ENCODE results near the gene SOWAHA.

Gene SOWAHA

DNA sequence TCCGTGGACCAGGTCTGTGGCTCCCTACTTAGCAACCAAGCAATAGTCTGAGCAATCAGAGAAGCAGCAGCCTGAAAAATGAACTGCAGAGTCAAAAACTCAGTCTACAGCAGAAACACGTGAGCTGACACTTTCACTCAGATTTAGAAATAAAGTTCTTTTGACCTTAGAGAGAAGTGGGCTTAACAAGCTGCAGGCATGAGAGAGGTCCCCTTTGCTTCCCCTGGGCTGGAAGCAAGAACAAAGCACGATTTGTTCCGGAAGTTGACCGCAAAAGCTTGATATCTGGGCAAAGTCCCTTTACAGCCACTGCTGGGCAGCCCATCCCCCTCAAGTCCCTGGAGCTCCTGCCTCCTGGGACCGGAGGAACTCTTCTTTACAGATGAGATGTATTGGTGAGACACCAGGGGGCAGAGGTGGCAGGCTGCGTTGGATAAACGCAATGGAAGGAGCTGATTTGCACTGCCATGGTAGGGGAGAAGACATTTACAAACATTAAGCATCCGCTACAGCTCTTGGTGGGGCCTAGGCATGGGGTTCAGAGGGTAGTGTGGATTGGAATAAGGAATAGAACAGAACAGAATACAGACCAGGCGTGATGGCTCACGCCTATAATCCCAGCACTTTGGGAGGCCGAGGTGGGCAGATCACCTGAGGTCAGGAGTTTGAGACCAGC, 5.8 kb upstream of the SOWAHA start:
- no peak for DNase-seq (ENCODE audit: low read depth in 2 of 2)

DNA sequence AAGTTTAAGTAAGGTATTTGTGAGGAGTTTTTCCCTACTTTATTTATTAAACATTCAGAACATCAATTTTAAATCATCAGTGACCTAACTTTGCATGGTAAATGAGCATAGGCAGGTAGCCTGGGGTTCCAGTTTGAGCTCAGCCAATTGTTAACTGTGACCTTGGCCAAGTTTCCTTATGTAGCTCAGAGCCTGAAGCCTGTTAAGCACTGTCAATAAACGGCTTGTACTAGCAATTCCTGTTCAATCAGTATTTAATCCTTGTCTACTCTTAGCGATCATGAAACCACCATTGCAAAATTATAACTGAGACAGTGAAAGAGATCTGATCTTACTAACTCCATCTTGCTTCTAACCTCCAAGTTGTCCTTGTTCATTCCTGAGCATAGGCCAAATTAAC, 4.7 kb upstream of the SOWAHA start:
- DNase-seq (ENCODE audit: low read depth in 2 of 2) = no peak

DNA sequence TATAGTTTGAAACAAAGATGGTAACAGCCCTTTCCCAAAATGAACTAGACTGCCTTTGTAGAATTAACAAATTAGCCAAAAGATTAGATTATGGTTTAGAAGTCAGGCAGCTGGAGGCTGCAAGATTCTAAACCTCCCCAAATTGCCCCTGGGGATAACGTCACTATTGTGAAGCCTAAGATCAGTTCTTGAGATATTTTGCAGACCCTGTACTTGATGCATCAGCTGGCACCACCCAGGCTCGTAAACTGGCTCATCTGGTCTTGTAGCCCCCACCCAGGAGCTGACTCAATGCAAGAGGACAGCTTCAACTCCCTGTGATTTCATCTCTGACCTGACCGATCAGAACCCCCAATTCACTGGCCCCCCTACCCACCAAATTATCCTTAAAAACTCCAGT, 4.2 kb upstream of the SOWAHA start:
- no peak for DNase-seq (ENCODE audit: low read depth in 2 of 2)

DNA sequence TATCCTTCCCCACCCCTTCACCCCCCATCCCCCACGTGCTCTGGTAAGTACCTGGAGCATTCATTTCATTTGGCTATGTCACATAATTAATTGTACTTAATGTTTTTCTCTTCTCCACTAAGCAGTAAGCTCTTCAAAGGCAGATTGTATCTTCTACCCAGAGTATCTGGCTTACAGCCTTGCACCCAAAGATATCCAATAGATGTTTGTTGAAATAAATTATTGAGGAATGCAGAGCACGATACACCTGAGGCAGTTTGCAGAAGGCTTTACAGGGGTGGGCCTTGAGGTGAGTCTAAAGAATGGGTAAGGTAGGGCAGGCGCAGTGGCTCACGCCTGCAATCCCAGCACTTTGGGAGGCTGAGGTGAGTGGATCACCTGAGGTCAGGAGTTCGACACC, 2.5 kb upstream of the SOWAHA start:
- no peak for DNase-seq (ENCODE audit: low read depth in 2 of 2)

DNA sequence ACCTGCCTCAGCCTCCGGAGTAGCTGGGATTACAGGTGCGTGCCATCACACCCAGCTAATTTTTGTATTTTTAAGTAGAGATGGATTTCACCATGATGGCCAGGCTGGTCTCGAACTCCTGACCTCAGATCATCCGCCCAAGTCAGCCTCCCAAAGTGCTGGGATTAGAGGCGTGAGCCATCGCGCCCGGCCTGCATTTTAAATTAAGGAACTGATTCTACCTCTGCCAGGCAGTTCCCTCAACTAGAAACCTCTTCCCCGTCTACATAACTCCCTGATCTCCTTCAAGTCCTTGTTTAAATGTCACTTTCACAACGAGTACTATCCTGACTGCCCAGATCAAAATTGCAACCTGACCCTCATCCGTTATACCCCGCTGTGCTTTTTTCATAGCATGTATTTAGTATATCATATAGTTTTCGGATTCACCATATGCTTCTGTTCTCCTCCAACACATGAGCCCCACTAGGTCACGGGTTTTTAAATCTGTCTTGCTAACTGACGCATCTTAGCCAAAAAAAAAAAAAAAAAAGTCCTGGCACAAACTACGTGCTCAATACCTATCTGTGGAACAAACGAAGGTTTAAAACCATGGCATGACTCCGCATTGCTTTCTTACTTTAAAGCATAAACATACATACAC, 858 bp upstream of the SOWAHA start:
- no peak for DNase-seq (ENCODE audit: low read depth in 2 of 2)

DNA sequence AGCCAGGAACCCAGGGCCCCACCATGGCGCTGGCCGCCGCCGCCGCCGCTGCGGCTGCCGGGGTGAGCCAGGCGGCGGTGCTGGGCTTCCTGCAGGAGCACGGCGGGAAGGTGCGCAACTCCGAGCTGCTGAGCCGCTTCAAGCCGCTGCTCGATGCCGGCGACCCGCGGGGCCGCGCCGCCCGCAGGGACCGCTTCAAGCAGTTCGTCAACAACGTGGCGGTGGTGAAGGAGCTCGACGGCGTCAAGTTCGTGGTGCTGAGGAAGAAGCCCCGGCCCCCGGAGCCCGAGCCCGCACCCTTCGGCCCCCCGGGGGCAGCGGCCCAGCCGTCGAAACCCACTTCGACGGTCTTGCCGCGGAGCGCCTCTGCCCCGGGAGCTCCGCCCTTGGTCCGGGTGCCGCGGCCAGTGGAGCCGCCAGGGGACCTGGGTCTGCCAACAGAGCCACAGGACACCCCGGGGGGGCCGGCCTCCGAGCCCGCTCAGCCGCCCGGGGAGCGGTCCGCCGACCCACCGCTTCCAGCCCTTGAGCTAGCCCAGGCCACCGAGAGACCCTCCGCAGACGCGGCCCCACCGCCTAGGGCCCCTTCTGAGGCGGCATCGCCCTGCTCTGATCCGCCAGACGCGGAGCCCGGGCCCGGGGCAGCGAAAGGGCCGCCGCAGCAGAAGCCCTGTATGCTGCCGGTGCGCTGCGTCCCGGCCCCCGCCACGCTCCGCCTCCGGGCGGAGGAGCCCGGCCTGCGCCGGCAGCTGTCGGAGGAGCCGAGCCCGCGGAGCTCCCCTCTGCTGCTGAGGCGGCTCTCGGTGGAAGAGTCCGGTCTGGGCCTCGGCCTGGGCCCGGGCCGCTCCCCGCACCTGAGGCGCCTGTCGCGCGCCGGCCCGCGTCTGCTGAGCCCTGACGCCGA, 749 bp downstream of the SOWAHA start:
- DNase-seq (ENCODE audit: low read depth in 2 of 2) = no peak

DNA sequence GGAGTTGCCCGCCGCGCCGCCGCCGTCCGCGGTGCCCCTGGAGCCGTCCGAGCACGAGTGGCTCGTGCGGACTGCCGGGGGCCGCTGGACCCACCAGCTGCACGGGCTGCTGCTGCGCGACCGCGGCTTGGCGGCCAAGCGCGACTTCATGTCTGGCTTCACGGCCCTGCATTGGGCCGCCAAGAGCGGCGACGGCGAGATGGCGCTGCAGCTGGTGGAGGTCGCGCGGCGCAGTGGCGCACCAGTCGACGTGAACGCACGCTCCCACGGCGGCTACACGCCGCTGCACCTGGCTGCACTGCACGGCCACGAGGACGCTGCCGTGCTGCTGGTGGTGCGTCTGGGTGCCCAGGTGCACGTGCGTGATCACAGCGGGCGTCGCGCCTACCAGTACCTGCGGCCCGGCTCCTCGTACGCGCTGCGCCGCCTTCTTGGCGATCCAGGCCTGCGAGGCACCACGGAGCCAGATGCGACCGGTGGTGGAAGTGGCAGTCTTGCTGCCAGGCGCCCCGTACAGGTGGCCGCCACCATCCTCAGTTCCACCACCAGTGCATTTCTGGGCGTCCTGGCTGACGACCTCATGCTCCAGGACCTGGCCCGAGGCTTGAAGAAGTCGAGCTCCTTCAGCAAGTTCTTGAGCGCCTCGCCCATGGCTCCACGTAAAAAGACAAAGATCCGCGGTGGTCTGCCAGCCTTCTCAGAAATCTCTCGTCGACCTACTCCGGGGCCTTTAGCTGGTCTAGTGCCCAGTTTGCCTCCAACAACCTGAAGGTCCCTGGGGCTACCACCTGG, 1.6 kb downstream of the SOWAHA start:
- no peak for DNase-seq (ENCODE audit: low read depth in 2 of 2)

DNA sequence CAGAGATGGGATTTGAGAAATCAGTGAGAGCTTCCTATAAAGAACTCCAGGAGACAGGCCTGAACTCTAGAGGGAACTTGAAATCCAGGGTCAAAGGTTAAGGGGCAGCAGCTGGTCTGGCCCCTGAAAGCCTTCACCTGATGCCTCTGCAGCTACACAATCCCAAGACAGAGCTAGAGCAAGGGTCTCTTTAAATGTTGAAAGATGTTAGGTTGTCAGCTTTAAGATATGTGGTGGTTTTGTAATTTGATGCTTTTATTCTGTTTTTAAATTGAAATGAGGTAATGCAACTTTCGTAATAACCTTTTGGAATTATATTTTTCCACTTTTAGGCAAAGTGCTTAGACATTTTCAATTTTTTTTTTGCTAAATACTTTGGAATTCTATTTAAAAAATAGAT, 2.4 kb downstream of the SOWAHA start:
- DNase-seq (ENCODE audit: low read depth in 2 of 2) = no peak

DNA sequence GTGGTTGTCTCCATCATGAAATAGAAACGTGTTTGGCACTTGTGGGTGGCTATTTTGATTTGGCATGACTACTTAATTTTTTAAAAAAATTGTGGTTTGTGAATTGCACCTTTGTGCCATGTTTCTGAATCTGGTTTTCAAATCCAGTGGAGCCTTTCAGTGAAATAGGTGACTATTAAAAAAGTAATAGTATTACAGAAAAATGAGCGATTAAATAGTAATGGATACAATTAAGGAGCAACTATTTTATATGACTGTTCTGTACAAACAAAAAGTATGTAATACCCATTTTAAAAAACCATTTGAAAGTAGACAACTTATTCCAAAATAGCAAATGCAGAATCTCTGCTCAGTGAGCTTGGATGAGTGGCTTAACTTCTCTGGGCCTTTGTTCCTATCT, 3.0 kb downstream of the SOWAHA start:
- no peak for DNase-seq (ENCODE audit: low read depth in 2 of 2)

DNA sequence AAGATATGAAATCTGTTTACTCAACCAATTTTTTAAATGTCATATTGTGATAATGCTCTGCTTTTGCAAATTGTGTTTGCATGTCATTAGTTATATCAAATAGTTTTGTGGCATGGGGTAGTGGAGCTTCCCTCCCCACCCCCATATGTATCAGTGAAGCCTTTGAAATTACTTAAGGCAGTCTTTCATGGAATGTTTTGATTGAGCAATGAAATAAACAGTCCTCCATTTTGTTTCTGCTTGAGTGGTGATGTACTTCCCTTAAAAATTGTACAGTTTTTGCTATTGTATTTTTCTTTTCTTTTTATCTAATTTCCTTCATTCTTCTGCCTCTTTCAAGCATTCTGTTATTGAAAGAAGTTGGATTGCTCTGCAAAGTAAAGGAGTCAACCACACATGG, 3.5 kb downstream of the SOWAHA start:
- no peak for DNase-seq (ENCODE audit: low read depth in 2 of 2)

DNA sequence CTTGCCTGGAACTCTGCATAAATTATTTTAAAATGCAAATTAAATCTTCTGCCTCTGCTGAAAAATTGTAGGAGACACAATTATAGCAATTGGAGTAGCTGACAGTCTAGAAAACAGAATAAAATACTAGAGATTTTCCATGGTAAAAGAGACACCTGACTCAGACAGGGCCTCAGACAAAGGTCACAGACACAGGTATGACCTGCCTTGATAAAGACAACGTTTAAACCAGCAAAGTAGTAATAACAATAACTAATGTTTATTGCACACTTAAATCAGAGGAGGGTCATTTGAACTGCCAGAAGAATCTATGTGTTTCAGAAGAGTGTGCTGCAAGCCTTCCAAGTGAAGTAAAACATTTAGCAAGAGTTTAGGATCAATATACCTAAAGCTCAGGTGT, 3.9 kb downstream of the SOWAHA start:
- DNase-seq (ENCODE audit: low read depth in 2 of 2) = no peak

DNA sequence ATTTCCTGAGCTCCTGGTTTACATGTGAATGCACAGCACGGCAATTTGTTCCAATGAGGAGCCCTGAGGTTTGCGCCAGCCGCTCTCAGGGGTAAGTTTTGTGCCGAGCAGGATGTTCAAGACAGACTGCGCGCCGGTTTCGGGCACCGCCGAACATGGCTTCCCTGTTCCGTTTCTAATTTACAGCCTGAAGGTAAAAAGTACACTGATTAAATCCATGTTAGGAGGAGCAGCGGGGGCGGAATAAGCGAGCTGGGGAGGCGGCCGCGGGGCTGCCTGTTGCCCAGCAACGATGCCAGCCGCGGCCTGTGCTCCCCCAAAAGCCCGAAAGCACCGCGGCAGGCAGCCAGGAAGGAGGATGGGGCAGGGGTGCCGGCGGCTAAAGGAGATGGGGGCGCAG, 6.4 kb downstream of the SOWAHA start:
- DNase-seq (ENCODE audit: low read depth in 2 of 2) = no peak

DNA sequence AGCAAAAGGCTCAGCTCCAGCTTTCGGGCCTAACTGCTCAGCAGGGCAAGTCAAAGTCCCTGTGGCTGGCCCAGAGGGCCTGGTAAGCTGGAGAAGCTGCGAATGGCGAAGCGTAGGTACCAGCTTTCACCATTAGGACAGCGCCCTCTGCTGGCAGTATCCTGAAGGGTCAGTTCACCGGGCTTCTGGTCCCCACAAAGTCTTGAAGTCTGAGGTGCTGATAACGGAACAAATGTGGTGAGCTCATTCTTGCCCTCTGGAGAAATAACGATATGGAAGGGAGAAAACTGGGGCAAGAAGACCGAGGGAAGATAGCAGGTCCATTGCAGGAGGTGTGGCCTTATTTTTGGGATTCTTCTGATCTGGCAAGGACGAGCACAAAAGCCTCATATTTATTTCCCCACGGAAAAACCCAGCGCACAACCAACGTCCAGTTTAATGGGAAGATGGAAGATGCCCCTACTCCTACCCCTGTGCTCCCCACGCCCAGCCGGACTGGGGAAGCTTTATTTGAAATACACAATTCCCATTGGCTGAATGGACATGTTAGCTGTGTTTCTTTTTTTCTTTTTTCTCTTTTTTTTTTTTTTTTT, 7.2 kb downstream of the SOWAHA start:
- peak; percentile 71 to 77 for DNase-seq (ENCODE audit: low read depth in 2 of 2)

DNA sequence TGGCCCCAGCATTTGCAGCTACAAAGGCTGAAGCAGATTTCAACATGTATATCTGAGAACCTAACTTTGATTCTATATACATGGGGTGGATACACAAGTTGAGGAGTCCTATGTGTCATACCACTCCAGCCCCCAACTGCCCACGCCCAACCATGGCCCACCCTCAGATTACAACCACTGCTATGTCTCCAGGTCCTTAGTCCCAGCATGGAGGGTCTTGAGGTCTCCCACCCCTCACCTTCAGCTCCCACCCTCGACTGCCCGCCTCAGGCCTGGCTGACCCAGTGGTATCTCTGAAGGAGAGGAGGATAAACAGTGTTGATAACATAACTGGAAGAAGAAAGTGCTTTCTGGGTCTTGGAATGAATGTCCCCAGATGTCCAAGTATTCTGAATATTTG, 8.2 kb downstream of the SOWAHA start:
- no peak for DNase-seq (ENCODE audit: low read depth in 2 of 2)

DNA sequence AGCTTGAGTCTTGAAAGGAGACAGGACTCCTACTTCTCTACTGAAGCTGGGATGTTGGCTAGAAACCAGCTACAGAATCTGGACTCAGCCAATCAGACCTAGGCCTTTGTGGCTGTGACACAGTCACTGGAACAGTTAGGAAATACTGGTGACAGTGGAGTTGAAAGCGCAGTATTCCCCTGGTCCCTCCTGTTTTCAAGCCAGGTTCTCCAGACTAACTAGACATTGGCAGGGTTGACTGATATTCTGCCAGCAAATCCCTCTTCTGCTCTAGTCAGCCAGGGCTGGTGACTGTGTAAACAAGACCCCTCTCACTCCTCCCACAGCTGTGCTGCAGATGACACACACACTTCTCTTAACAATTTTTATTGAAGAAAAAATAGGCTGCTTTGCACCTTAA, 8.7 kb downstream of the SOWAHA start:
- no peak for DNase-seq (ENCODE audit: low read depth in 2 of 2)

DNA sequence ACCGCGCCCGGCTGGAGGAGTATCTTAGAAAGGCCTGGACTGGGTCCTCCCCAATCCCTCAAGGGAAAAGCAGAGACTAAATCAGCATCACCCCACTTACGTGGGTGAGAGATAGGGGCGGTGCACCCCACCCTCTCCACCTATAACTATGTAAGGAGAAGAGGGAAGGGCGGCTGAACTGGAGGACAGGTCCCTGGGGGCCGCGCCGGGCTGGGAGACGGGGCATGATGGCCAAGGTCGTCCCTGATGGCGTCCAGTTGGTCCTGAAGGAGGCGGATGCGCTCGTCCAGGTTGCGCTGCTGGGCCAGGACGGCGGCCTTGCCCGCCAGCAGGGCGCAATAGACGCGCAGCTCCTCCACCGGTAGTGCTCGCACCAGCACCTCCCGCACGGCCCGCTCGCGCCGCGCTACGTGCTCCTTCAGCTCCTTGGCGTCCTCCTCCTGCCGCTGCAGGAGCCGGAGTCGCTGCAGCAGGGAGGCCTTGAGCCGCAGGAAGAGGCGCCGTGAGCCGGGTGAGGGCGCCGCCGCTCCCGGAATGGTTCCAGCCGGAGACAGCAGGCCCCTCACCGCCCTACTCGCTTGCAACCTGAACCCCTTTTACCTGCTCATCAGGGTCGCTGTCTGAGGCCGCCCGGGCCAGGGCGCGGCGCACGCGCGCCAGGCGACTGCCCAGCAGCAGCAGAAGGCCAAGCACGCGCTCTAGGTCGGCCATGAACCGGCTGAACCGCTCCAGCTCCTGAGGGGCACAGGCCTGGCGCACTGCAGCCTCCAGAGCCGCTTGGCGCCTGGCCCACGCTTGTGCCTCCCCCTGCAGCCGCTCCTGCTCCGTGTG, 9.8 kb downstream of the SOWAHA start:
- DNase-seq (ENCODE audit: low read depth in 2 of 2) = no peak

DNA sequence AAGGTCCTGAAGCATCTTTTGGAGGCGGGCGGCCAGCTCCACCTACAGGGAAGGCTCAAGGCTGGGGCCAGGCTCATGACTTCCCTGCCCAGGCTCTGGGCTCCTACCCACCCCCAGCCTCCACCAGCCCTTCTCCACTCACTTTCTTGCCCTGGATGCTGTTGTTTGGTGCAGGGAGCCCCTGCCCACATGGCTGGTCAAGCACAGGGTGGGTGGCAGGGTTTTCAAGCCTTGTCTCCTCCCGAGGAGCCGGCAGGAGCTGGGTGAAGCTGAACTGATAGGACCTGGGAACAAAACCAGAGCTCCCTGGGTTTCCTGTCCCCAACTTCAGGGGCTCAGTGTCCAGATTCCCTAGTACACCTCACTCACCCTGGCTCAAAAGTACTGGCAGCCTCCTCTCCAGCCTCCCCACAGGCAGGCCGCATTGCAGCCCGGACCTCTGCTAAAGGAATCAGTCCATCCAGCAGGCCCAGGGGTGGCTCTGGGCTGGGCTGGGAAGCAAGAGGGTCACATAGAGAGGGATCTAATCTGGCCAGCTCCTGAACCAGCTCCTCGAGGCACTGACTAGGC, 10.5 kb downstream of the SOWAHA start:
- no peak for DNase-seq (ENCODE audit: low read depth in 2 of 2)

DNA sequence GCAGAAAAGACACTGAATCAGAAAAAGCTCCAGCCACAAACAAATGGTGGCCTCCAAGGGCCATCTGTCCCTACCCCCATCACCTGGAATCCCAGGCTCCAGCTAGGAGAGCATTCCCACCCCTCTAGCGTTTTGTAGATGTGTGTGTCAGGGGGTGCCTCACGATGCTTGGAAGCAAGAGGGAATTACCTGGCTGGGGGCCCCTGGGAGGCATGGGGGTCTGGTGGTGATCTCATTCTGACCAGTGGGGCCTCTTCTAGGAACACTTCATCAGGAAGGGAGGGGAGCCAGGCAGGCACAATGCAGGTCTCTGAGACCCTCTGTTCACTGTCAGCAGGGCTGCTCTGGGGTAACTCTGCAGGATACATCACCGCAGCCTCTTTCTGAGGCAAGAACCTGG, 11.3 kb downstream of the SOWAHA start:
- DNase-seq (ENCODE audit: low read depth in 2 of 2) = no peak

DNA sequence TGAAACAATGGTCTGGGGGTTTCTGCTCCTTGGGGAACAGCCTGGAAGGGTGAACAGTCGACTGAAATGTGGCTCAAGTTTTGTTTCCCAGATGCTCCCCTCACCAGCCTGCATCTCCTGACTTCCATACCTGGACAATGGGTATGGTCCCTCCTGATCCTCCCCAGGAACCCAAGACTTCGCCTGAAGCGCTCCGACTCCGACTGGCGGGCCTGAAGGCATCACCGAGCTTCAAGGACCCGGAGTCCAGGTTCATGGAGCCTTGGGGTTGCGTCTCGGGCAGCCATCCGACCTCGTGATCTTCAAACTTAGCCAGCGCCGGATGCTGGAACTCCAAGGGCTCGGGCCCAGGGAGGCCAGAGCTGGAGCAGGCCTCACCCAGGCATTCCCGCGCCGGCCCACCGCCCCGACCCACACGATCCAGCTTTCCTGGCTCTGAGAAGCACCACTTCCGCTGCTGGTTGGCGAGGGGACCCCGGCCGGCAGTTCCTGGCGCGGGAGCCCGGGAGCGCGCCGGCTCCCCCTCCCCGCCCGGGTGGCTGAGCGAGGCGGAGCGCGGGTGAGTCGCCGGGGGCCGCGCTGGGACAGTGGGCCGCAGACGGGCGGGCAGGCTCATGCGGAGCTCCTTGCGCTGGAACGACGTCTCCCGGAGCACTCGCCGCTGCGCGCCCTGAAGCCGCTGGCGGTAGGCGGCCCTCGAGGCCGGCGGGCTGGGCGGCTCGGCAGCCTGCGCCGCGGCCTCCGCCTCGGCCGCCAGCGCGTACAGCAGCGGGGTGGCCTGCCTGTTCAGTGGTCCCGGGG, 12.1 kb downstream of the SOWAHA start:
- DNase-seq (ENCODE audit: low read depth in 2 of 2) = no peak

All from stimulated activated CD4-positive, alpha-beta T cell treated with anti-CD3 and anti-CD28 coated beads, Interleukin-1b, Interleukin-23, amount 100 ng/mL, for 1 hour (primary cell).